AG04450 (cell line): ENCODE results near the gene SCLT1. TPM values are rescaled to one million over a fixed set of nuclear protein-coding genes. Genes with fewer than 3 reads are reported as not detected.

ENCODE experiments used
- CTCF ChIA-PET: fragments of 300-600, 350-600 bp; formaldehyde crosslinking; extraction: SDS; loops from one replicate; lab custom pipeline; 2022; ENCODE audit warnings: antibody characterized with exemption, inconsistent platforms; lab: Charles Lee
- POLR2A ChIA-PET: fragments of 350-600 bp; formaldehyde crosslinking; extraction: SDS; loops from one replicate; lab custom pipeline; 2021; ENCODE audit warnings: antibody characterized with exemption, inconsistent platforms; lab: Yijun Ruan, JAX
- DNase-seq: peaks from one replicate; pipeline ENCODE4 v3.0.0-alpha.2; 2011; ENCODE audit warnings: low read depth, low spot score
- H3K27ac ChIP-seq: one replicate; pipeline ENCODE4 v1.5.1; 2012; ENCODE audit warnings: low read depth, low read length, control low read depth
- H3K27me3 ChIP-seq: one replicate; pipeline ENCODE4 v1.6.0; 2012; ENCODE audit warnings: low read length; ENCODE audit not compliant: control insufficient read depth, insufficient read depth
- H3K4me3 ChIP-seq: 2 replicates; pipeline ENCODE4 v1.5.1; 2011; ENCODE audit warnings: mild to moderate bottlenecking, low read depth, low read length, control low read depth
- H3K9me3 ChIP-seq: 2 replicates; pipeline ENCODE4 v1.5.1; 2012; ENCODE audit warnings: low read length; ENCODE audit not compliant: control insufficient read depth, insufficient read depth
- polyA plus RNA-seq: library from polyadenylated mRNA; depleted of rRNA; stranded (reverse); fragments of >200 nt; gene quantifications from 2 replicates; pipeline ENCODE4 v1.2.3, GENCODE V29; 2011
- TF ChIP-seq, protein P1 (sequence below): IDR thresholded peaks from 2 replicates; pipeline ENCODE4 v1.5.1; 2011; ENCODE audit warnings: low read depth, low read length, control low read depth, inconsistent platforms

Gene SCLT1
- polyA plus RNA-seq, 1 experiment, result 7.5 TPM

DNA sequence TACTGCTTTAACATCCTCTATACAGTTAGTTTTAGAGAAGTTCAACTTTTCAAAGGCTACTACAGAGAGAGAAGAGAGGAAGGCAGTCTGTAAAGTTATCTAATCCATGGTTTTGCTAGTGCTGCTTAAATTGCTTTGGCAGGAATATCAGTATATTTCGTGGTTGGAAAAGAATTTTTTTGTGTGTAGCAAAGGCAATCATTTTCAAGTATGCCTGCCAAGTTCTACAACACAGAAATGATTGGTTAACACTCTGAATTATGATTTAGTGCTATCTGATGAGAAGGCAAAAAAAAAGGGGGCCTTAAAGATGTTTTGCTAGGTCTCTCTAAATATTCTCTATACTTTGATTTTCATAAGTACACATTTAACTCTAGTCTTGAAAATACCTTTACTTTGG is 150.7 kb downstream of the SCLT1 start:
- Histone ChIP-seq H3K27ac (no peak overlapping the region), H3K4me3 (no peak overlapping the region), H3K9me3 (no peaks in the 10 kb centered on the region; the same call in 1 of the 2 replicates), H3K27me3 (no peaks in the 10 kb centered on the region)
- POLR2A ChIA-PET, result no interaction called here
- DNase-seq, result no peak
- CTCF ChIA-PET, result no interaction called here
- TF ChIP-seq, protein P1, sequence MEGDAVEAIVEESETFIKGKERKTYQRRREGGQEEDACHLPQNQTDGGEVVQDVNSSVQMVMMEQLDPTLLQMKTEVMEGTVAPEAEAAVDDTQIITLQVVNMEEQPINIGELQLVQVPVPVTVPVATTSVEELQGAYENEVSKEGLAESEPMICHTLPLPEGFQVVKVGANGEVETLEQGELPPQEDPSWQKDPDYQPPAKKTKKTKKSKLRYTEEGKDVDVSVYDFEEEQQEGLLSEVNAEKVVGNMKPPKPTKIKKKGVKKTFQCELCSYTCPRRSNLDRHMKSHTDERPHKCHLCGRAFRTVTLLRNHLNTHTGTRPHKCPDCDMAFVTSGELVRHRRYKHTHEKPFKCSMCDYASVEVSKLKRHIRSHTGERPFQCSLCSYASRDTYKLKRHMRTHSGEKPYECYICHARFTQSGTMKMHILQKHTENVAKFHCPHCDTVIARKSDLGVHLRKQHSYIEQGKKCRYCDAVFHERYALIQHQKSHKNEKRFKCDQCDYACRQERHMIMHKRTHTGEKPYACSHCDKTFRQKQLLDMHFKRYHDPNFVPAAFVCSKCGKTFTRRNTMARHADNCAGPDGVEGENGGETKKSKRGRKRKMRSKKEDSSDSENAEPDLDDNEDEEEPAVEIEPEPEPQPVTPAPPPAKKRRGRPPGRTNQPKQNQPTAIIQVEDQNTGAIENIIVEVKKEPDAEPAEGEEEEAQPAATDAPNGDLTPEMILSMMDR, result no peak

DNA sequence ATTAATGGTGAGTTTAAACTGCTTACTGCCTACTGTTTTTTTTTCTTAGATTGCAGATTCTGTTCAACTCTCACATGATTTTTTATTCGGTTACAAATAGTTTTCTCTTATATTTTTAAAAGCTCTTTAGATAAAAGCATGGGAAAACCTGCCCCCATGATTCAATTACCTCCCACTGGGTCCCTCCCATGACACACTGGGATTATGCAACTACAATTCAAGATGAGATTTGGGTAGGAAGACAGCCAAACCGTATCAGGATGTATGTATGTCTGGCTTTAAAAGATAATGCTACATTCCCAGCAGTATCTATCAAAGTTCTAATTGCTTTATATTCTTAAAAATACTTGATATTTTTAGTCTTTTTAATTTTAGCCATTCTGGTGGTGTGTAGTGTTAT is 152.4 kb downstream of the SCLT1 start:
- ChIA-PET CTCF (no interaction called here), POLR2A (no interaction called here)
- TF ChIP-seq, protein P1, result no peak
- Histone ChIP-seq H3K27me3 (no peaks in the 10 kb centered on the region), H3K27ac (no peak overlapping the region), H3K4me3 (no peak overlapping the region), H3K9me3 (no peaks in the 10 kb centered on the region; the same call in 1 of the 2 replicates)
- no peak for DNase-seq

DNA sequence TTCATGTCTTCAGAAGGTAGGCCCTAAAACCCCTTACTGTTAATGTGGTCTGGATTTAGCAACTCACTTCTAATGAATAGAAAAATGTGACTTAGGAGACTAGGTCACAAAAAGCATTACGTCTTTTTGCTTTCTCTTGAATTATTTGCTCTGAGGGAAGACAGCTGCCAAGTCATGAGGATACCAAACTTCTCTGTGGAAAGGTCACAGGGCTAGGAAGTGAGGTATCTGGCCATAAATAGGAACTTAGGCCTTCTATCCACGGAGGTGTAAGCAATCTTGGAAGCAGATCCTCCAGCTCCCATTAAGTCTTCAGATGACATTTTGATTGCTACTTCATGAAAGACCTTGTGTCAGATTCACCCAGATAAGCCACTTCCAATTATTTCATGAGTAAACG is 163.3 kb downstream of the SCLT1 start:
- POLR2A ChIA-PET, result no interaction called here
- TF ChIP-seq, protein P1, result no peak
- CTCF ChIA-PET, result no interaction called here
- no peak overlapping the region for H3K27ac ChIP-seq
- no peak for DNase-seq
- H3K4me3 ChIP-seq, result no peak overlapping the region
- H3K27me3 ChIP-seq, result no peaks in the 10 kb centered on the region
- no peaks in the 10 kb centered on the region for H3K9me3 ChIP-seq

DNA sequence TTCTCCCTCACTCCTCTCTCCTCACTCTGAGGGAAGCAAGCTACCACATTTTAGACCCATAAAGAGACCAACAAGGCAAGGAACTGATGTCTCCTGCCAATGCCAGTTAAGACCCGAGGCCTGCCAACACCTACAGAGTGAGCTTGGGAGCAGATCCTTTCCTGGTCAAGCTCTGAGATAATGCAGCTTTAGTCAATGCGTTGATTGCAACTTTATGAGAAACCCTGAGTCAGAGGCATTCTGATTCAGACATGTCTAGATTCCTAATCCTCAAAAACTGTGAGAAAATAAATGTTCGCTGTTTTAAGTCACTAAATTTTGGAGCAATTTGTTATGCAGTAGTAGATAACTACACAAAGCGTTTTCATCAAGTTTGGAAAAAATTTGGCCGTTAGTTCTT is 168.4 kb downstream of the SCLT1 start:
- ChIA-PET CTCF (no interaction called here), POLR2A (no interaction called here)
- H3K9me3 ChIP-seq, result no peaks in the 10 kb centered on the region
- TF ChIP-seq, protein P1, result no peak
- H3K27me3 ChIP-seq, result no peaks in the 10 kb centered on the region
- no peak overlapping the region for H3K4me3 ChIP-seq
- no peak overlapping the region for H3K27ac ChIP-seq
- no peak for DNase-seq

DNA sequence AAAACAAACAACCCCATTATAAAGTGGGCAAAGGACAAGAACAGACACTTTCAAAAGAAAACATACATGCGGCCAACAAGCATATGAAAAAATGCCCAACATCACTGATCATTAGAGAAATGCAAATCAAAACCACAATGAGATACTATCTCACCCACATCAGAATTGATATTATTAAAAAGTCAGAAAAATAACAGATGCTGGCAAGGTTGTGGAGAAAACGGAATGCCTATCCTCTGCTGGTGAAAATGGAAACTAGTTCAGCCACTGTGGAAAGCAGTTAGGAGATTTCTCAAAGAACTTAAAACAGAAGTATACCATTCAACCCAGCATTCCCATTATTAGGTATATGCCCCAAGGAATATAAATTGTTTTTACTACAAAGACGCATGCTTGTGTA is 171.4 kb downstream of the SCLT1 start:
- H3K4me3 ChIP-seq, result no peak overlapping the region
- DNase-seq, result no peak
- H3K27ac ChIP-seq, result no peak overlapping the region
- no peaks in the 10 kb centered on the region for H3K9me3 ChIP-seq
- TF ChIP-seq, protein P1, result no peak
- no peaks in the 10 kb centered on the region for H3K27me3 ChIP-seq
- ChIA-PET CTCF (no interaction called here), POLR2A (no interaction called here)
